ENCODE results near the gene SMIM7. TPM values are rescaled to one million over a fixed set of nuclear protein-coding genes. Genes with fewer than 3 reads are reported as not detected.
"Not testable (repeated sequence)": the region's sequence is repeated elsewhere in the genome, so short reads cannot be mapped to it uniquely, and the experiment has no call there.

Gene SMIM7
- total and polyA plus RNA-seq, 2 experiments from 2014 or later = 79.0 to 89.9 TPM

DNA sequence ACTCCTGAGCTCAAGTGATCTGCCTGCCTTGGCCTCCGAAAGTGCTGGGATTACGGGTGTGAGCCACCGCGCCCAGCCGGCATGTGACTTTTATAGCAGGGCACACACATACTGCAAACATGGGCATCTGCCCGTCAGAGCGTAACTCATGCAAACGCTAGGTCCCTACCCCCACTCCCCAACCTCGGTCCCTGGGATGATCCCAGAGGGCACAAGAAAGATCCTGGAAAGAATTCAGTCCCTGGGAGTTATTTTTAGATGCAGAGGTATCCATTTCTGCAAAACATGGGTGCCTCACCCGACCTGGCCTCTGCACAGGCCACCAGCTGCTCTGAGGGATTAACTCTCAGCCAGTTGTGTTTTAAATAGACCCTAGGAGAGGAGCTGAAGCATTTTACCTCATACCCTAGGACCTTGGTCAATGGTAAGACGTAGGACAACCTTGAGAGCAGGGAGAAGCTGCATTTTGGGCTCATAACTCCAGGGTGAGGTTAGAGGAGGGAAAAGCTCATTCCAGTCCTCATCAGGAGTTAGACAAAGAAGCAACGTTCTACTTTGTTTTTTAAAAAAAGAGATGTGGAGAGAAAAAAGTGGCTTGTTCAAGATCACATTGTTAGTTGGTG, 11.8 kb upstream of the SMIM7 start:
- Histone ChIP-seq H4K20me1 (ENCODE audit: insufficient read depth) (no peaks in the 10 kb centered on the region), H3K4me1 (ENCODE audit: insufficient read depth) (no peaks in the 10 kb centered on the region), H3K27ac (no peak overlapping the region), H3K36me3 (ENCODE audit: low read depth) (no peaks in the 10 kb centered on the region), H3K4me2 (ENCODE audit: unreplicated experiment) (no peak overlapping the region), H3F3A (ENCODE audit: insufficient read depth) (no peaks in the 10 kb centered on the region), H2AFZ (no peak overlapping the region), H3K9me3 (ENCODE audit: low read depth) (no peaks in the 10 kb centered on the region), H3K9me2 (ENCODE audit: insufficient read depth) (no peaks in the 10 kb centered on the region), H3K79me2 (ENCODE audit: insufficient read depth) (no peaks in the 10 kb centered on the region), H3K27me3 (replicated peaks; ENCODE audit: insufficient read depth) (no peaks in the 10 kb centered on the region), H3K9ac (no peak overlapping the region), H3K4me3 (no peak overlapping the region)
- 77 to 78% methylated on average over 12 of the region's 12 CpGs for WGBS, 2 experiments (ENCODE audit: low coverage in 1 of 2, low lambda C conversion rate in 2 of 2, missing lambda C conversion rate in 2 of 2)
- no peak for DNase-seq
- in situ Hi-C loops (cut with MboI) = no loop called here
- TF ChIP-seq EZH2phosphoT487 (IDR thresholded peaks at IDR 0.05; ENCODE audit: insufficient read depth, low read depth) (no peak), EZH2 (IDR thresholded peaks at IDR 0.05; ENCODE audit: insufficient read depth, poor library complexity, severe bottlenecking) (no peak)

DNA sequence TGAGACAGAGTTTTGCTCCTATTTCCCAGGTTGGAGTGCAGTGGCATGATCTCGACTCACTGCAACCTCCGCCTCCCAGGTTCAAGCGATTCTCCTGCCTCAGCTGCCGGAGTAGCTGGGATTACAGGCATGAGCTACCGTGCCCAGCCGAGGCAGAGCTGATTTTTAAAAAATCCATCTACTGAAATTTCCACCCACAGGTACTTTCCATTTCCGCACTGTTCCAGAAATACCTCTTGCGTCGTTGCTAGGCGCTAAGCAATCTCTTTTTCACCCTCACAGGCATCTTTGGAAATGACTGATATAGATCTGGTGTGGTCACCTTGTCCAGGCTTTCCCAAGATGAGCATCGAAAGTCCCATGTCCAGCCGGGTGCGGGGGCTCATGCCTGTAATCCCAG, 10.3 kb upstream of the SMIM7 start:
- DNase-seq = no peak
- Histone ChIP-seq H3K27ac (no peak overlapping the region), H3K4me3 (no peak overlapping the region), H3K27me3 (replicated peaks; ENCODE audit: insufficient read depth) (no peaks in the 10 kb centered on the region), H3K9me2 (ENCODE audit: insufficient read depth) (no peaks in the 10 kb centered on the region), H3K9ac (no peak overlapping the region), H3K36me3 (ENCODE audit: low read depth) (no peaks in the 10 kb centered on the region), H3F3A (ENCODE audit: insufficient read depth) (no peaks in the 10 kb centered on the region), H4K20me1 (ENCODE audit: insufficient read depth) (no peaks in the 10 kb centered on the region), H2AFZ (no peak overlapping the region), H3K9me3 (ENCODE audit: low read depth) (no peaks in the 10 kb centered on the region), H3K79me2 (ENCODE audit: insufficient read depth) (no peaks in the 10 kb centered on the region), H3K4me2 (ENCODE audit: unreplicated experiment) (no peak overlapping the region), H3K4me1 (ENCODE audit: insufficient read depth) (no peaks in the 10 kb centered on the region)
- TF ChIP-seq EZH2 (IDR thresholded peaks at IDR 0.05; ENCODE audit: insufficient read depth, poor library complexity, severe bottlenecking) = no peak
- TF ChIP-seq EZH2phosphoT487 (IDR thresholded peaks at IDR 0.05; ENCODE audit: insufficient read depth, low read depth) = no peak
- 90 to 92% methylated on average over 13 of the region's 13 CpGs for WGBS, 2 experiments (ENCODE audit: low coverage in 1 of 2, low lambda C conversion rate in 2 of 2, missing lambda C conversion rate in 2 of 2)
- in situ Hi-C loops (cut with MboI) = no loop called here

DNA sequence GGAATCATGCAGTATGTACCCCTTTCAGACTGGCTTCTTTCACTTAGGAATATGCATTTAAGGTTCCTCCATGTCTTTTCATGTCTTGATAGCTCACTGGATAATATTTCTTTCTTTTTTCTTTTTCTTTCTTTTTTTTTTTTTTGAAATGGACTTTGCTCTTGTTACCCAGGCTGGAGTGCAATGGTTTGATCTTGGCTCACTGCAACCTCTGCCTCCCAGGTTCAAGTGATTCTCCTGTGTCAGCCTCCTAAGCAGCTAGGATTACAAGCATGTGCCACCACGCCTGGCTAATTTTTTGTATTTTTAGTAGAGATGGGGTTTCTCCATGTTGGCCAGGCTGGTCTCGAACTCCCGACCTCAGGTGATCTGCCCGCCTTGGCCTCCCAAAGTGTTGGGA, 8.8 kb upstream of the SMIM7 start:
- H3F3A ChIP-seq (ENCODE audit: insufficient read depth); H3K27me3 ChIP-seq (replicated peaks; ENCODE audit: insufficient read depth); H3K27ac ChIP-seq; H3K36me3 ChIP-seq (ENCODE audit: low read depth); H2AFZ ChIP-seq; H3K79me2 ChIP-seq (ENCODE audit: insufficient read depth); DNase-seq; H3K4me2 ChIP-seq (ENCODE audit: unreplicated experiment); H3K9me3 ChIP-seq (ENCODE audit: low read depth); in situ Hi-C loops (cut with MboI); H4K20me1 ChIP-seq (ENCODE audit: insufficient read depth); H3K4me1 ChIP-seq (ENCODE audit: insufficient read depth); H3K9ac ChIP-seq; H3K9me2 ChIP-seq (ENCODE audit: insufficient read depth); H3K4me3 ChIP-seq: not testable (repeated sequence)
- WGBS, 2 experiments (ENCODE audit: low coverage in 1 of 2, low lambda C conversion rate in 2 of 2, missing lambda C conversion rate in 2 of 2) = 84 to 88% methylated on average over 4 of the region's 4 CpGs

DNA sequence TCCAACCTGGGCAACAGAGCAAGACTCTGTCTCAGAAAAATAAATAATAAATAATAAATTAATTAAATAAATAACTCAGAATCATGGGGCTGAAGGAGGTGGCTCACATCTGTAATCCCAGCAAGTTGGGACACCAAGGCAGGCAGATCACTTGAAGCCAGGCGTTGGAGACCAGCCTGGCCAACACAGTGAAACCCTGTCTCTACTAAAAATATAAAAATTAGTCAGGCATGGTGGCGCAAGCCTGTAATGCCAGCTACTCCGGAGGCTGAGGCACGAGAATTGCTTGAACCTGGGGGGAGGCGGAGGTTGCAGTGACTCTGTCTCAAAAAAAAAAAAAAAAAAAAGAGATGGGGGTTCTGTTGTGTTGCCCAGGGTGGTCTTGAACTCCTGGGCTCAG, 8.2 kb upstream of the SMIM7 start:
- no peaks in the 10 kb centered on the region for H3K9me2 ChIP-seq (ENCODE audit: insufficient read depth)
- no peak overlapping the region for H3K4me3 ChIP-seq
- no peaks in the 10 kb centered on the region for H3K27me3 ChIP-seq (replicated peaks; ENCODE audit: insufficient read depth)
- 84 to 90% methylated on average over 5 of the region's 5 CpGs for WGBS, 2 experiments (ENCODE audit: low coverage in 1 of 2, low lambda C conversion rate in 2 of 2, missing lambda C conversion rate in 2 of 2)
- no peaks in the 10 kb centered on the region for H3K9me3 ChIP-seq (ENCODE audit: low read depth)
- no peaks in the 10 kb centered on the region for H3F3A ChIP-seq (ENCODE audit: insufficient read depth)
- no peak overlapping the region for H3K27ac ChIP-seq
- no peak for TF ChIP-seq EZH2 (IDR thresholded peaks at IDR 0.05; ENCODE audit: insufficient read depth, poor library complexity, severe bottlenecking)
- no peak for TF ChIP-seq EZH2phosphoT487 (IDR thresholded peaks at IDR 0.05; ENCODE audit: insufficient read depth, low read depth)
- in situ Hi-C loops (cut with MboI) = no loop called here
- H3K9ac ChIP-seq = no peak overlapping the region
- no peak overlapping the region for H2AFZ ChIP-seq
- DNase-seq = no peak
- H3K79me2 ChIP-seq (ENCODE audit: insufficient read depth) = no peaks in the 10 kb centered on the region
- H3K4me2 ChIP-seq (ENCODE audit: unreplicated experiment) = no peak overlapping the region
- no peaks in the 10 kb centered on the region for H3K36me3 ChIP-seq (ENCODE audit: low read depth)
- H3K4me1 ChIP-seq (ENCODE audit: insufficient read depth) = no peaks in the 10 kb centered on the region
- no peaks in the 10 kb centered on the region for H4K20me1 ChIP-seq (ENCODE audit: insufficient read depth)

Data from GM23248 (cell line).